Ovary (tissue), 9 donors: ENCODE data around the gene PPM1K. TPM values are rescaled to one million over a fixed set of nuclear protein-coding genes. Genes with fewer than 3 reads are reported as not detected.
A peak's percentile ranks its signal among the peaks of the same experiment; 100 is the strongest.

Experiments
- DNase-seq, 5 donors: peaks; one replicate each; pipeline ENCODE4 v3.0.0-alpha.2; 2019 to 2020
- H3K27ac ChIP-seq, 2 donors: fragments of 200-600 bp; one replicate each; pipeline versions ENCODE4 v1.5.1 to v1.8.0; 2019 to 2022
- H3K27me3 ChIP-seq: fragments of 200-600 bp; one replicate; pipeline ENCODE4 v1.8.0; 2022
- H3K36me3 ChIP-seq: fragments of 200-600 bp; sonication (generic); one replicate; pipeline ENCODE4 v1.5.1; 2019
- H3K4me1 ChIP-seq: one replicate; pipeline ENCODE4 v1.8.1; 2013; ENCODE audit warnings: mild to moderate bottlenecking, moderate library complexity; ENCODE audit not compliant: insufficient read depth
- H3K4me3 ChIP-seq: fragments of 200-600 bp; sonication (generic); one replicate; pipeline ENCODE4 v1.5.1; 2017
- H3K9me3 ChIP-seq, 2 donors: fragments of 200-600 bp in 1 of 2; sonication (generic) in 1 of 2; one replicate each; pipeline versions ENCODE4 v1.5.1 to v1.8.1; 2013 to 2019; ENCODE audit warnings: mild to moderate bottlenecking in 1 of 2, moderate library complexity in 1 of 2
- CTCF ChIP-seq, 3 donors: fragments of 450-650 bp in 2 of 3; fragments of 200-600 bp in 1 of 3; IDR thresholded peaks; one replicate each; pipeline versions ENCODE4 v1.5.1 to v1.8.0; 2016 to 2022; ENCODE audit warnings: antibody characterized with exemption in 3 of 3, mild to moderate bottlenecking in 1 of 3
- EP300 ChIP-seq: sonication (generic); formaldehyde crosslinking; IDR thresholded peaks from one replicate; pipeline ENCODE4 v1.6.1; 2017; ENCODE audit warnings: antibody characterized with exemption
- POLR2A ChIP-seq: fragments of 450-650 bp; IDR thresholded peaks from one replicate; pipeline ENCODE4 v1.6.1; 2017; ENCODE audit warnings: antibody characterized with exemption, mild to moderate bottlenecking, moderate library complexity
- WGBS, 3 donors: extraction: QIAGEN DNeasy Blood & Tissue Kit in 1 of 3; methylation state at CpG; one replicate each; pipeline versions ENCODE4 v1.1.5 to v1.1.7; 2013 to 2017; 5-methylcytosine and 5-hydroxymethylcytosine counted together
- intact Hi-C, 4 donors: fragments of 100-400 bp; cut with DNase I; formaldehyde crosslinking; loops; one replicate each; pipeline versions ENCODE4 v1.11.0 to v1.15.1; 2022 to 2023
- polyA plus RNA-seq, 2 donors: library from polyadenylated mRNA; stranded (reverse); fragments of 200-250 nt in 1 of 2; fragments of 350-450 nt in 1 of 2; fragmentation: Illumina TruSeq in 1 of 2; extraction: RNeasy Lipid Tissue Mini Kit (QIAGEN cat#74804) in 1 of 2; gene quantifications; one replicate each; pipeline ENCODE4 v1.2.3, GENCODE V29; 2013 to 2014
- total RNA-seq, 7 donors: library from RNA; depleted of rRNA in 2 of 7; stranded (reverse); fragments of >200 nt in 2 of 7; fragmentation: NEBNext Ultra II Directional in 3 of 7; extraction: Animal tissue kit (Norgen Biotek cat#: 25700) in 3 of 7; gene quantifications; one replicate each; pipeline versions ENCODE4 v1.1.0 to v1.2.4, GENCODE V29; 2016 to 2023
- donor health status: DM: no; HTN: no; CAD: no; lungs with moderate emphysema.
- donor health status: DM: no; HTN: no; CAD: no.
- donor health status: Bipolar disorder and iron deficiency.
- donor health status: DM: yes; HTN: yes; CAD: no.
- donor health status: DM: no; HTN: no; CAD: no.
- donor health status: DM: yes; HTN: yes; CAD: no.

The PPM1K gene
- total and polyA plus RNA-seq, 9 donors: 33.6 to 111 (median 50.5) TPM

DNA sequence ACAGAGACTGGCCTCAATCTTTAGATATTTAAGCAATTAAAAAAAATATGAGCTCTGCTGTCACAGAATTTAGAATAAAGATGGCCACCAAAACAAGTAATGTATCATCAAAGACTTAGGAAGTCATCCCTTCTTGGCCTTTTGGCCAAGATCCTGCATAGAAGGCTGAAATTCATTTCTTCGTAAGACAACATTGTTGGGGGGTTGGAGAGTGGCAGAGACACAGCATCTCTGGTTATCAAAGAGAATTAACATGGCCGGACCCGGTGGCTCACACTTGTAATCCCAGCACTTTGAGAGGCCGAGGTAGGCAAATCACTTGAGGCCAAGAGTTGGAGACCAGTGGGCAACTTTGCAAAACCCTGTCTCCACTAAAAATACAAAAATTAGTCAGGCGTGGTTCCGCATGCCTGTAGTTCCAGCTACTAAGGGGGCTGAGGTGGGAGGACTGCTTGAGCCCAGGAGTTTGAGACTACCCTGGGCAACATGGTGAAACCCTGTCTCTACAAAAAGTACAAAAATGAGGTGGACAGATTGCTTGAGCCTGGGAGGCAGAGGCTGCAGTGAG lies 4.0 kb downstream of the PPM1K start:
- 94 to 98% (median 97%) methylated on average over 6 of the region's 6 CpGs for WGBS, 3 donors
- Histone ChIP-seq H3K27ac (peak overlapping the region in 1 of 2 donors; percentile 100), H3K4me1 (peaks cover 12% of the 10 kb centered on the region)

GRCh38 chr4:88277711-88278225 lies 6.6 kb downstream of the PPM1K start:
- TF ChIP-seq EP300: no peak
- TF ChIP-seq CTCF (IDR thresholded peaks at IDR 0.05): no peak
- no peak for TF ChIP-seq POLR2A
- peaks cover 17% of the 10 kb centered on the region for H3K4me1 ChIP-seq
- 90 to 95% (median 91%) methylated on average over 3 of the region's 3 CpGs for WGBS, 3 donors
- H3K36me3 ChIP-seq: no peaks in the 10 kb centered on the region
- intact Hi-C loops: no loop called here
- no peak for DNase-seq
- no peaks in the 10 kb centered on the region for H3K9me3 ChIP-seq
- no peaks in the 10 kb centered on the region for H3K27me3 ChIP-seq
- H3K4me3 ChIP-seq: no peak overlapping the region
- H3K27ac ChIP-seq: no peak overlapping the region

More for the DNA sequence above, 4.0 kb downstream of the PPM1K start:
- no peaks in the 10 kb centered on the region for H3K9me3 ChIP-seq
- no peak for DNase-seq
- H3K27me3 ChIP-seq: no peaks in the 10 kb centered on the region
- no peak overlapping the region for H3K4me3 ChIP-seq
- intact Hi-C loops: loop anchor here in 3 of 4 donors (5.0 to 10.0 kb wide), 3 partner anchors 64 to 177 kb away; partner anchors contain the start of genes HERC5 (in 1 of the 3) and HERC6 (in 1 of the 3)
- TF ChIP-seq EP300 (no peak), POLR2A (no peak), CTCF (IDR thresholded peaks at IDR 0.05) (no peak)
- no peaks in the 10 kb centered on the region for H3K36me3 ChIP-seq

- intact Hi-C loops: no loop called here
- no peak for TF ChIP-seq CTCF (IDR thresholded peaks at IDR 0.05)
- TF ChIP-seq EP300: no peak
- no peak for TF ChIP-seq POLR2A
- H3K4me3 ChIP-seq: no peak overlapping the region
- H3K36me3 ChIP-seq: no peaks in the 10 kb centered on the region
- DNase-seq: no peak
- no peaks in the 10 kb centered on the region for H3K9me3 ChIP-seq
- H3K27me3 ChIP-seq: no peaks in the 10 kb centered on the region
- H3K4me1 ChIP-seq: peaks cover 17% of the 10 kb centered on the region
- H3K27ac ChIP-seq: no peak overlapping the region
- WGBS, 3 donors: 69 to 72% (median 71%) methylated on average over 8 of the region's 8 CpGs
Measured at GRCh38 chr4:88276952-88277710, 7.2 kb downstream of the PPM1K start.

DNA sequence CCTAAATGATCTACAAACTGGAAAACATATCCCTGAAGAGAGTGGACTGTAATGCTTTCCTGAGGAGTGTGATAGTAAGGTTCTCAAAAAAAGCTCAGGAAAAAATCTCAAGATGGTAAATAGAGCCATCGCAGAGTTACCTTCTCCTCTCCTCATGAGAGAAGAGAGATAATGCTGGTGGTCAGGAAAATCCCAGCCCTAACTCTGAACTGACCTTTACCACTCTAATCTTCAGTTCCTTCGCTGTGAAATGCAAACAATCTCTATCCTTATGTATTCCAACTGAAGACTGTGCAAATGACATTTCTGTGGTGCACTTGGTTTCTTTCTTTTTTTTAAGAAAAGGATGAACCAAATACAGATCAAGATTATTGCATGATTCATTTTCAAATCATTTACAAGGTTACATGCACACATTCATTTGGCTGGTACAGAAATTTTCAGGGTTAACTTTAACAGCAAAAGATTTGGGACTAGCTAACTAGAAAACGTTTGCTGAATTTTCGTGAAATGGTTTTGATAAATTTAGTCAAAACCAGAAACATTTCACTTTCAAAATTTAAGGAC lies 8.3 kb downstream of the PPM1K start:
- Histone ChIP-seq H3K27ac (no peak overlapping the region), H3K9me3 (no peaks in the 10 kb centered on the region), H3K4me1 (peaks cover 17% of the 10 kb centered on the region), H3K27me3 (no peaks in the 10 kb centered on the region), H3K4me3 (no peak overlapping the region), H3K36me3 (no peaks in the 10 kb centered on the region)
- intact Hi-C loops: no loop called here
- no peak for DNase-seq
- 10 to 32% (median 16%) methylated on average over 4 of the region's 4 CpGs for WGBS, 3 donors
- no peak for TF ChIP-seq CTCF (IDR thresholded peaks at IDR 0.05)
